H1 (cell line): Measurements from ENCODE around the gene NET1. TPM values are rescaled to one million over a fixed set of nuclear protein-coding genes. Genes with fewer than 3 reads are reported as not detected.

Experiments
- CTCF ChIA-PET: fragments of 300-600 bp; sonication (Branson Sonifier 250); formaldehyde crosslinking; loops from one replicate; lab custom pipeline; 2021; ENCODE audit not compliant: partially characterized antibody; lab: Charles Lee
- POLR2A ChIA-PET: fragments of 300-600 bp; sonication (Branson Sonifier 250); formaldehyde crosslinking; loops from one replicate; lab custom pipeline; 2021; ENCODE audit warnings: inconsistent platforms; ENCODE audit not compliant: partially characterized antibody; lab: Charles Lee
- DNase-seq, 2 experiments: peaks; one replicate each; pipeline versions ENCODE4 v3.0.0 to v3.0.0-alpha.2; 2010 to 2022; ENCODE audit warnings: low spot score in 2 of 2, low read depth in 1 of 2, mixed read lengths in 1 of 2
- FAIRE-seq: peaks from 2 replicates; lab custom pipeline; 2011; peaks lifted over from hg19 to GRCh38; lab: Jason Lieb, UNC
- H2AFZ ChIP-seq: 2 replicates; pipeline ENCODE4 v1.8.1; 2012; ENCODE audit warnings: low read length, inconsistent platforms
- H2AK5ac ChIP-seq: 2 replicates; pipeline ENCODE4 v1.6.1; 2013; ENCODE audit warnings: low read depth, low read length
- H2BK120ac ChIP-seq: replicated peaks from 2 replicates; pipeline ENCODE3; 2013; ENCODE audit warnings: low read depth, low read length, inconsistent platforms
- H2BK12ac ChIP-seq: 2 replicates; pipeline ENCODE4 v1.6.1; 2013; ENCODE audit warnings: low read depth, low read length
- H2BK15ac ChIP-seq: 2 replicates; pipeline ENCODE4 v1.6.1; 2013; ENCODE audit warnings: low read length
- H2BK20ac ChIP-seq: 2 replicates; pipeline ENCODE4 v1.6.1; 2013; ENCODE audit warnings: low read length
- H2BK5ac ChIP-seq: 2 replicates; pipeline ENCODE4 v1.6.1; 2013; ENCODE audit warnings: low read depth, low read length
- H3K14ac ChIP-seq: 2 replicates; pipeline ENCODE4 v1.6.1; 2013; ENCODE audit warnings: inconsistent platforms; ENCODE audit not compliant: insufficient read length
- H3K18ac ChIP-seq: 2 replicates; pipeline ENCODE4 v1.6.1; 2013; ENCODE audit warnings: low read length; ENCODE audit errors: extremely low read depth
- H3K23ac ChIP-seq: 2 replicates; pipeline ENCODE4 v1.6.1; 2013; ENCODE audit warnings: inconsistent platforms; ENCODE audit not compliant: insufficient read length
- H3K23me2 ChIP-seq: 2 replicates; pipeline ENCODE4 v1.6.1; 2013; ENCODE audit warnings: low read depth, low read length
- H3K27ac ChIP-seq: 2 replicates; pipeline ENCODE4 v1.6.1; 2011; ENCODE audit warnings: low read depth, low read length, inconsistent platforms
- H3K27me3 ChIP-seq, 4 experiments: replicated peaks in 1 of 4; 1 replicate in 1 of 4; 2 replicates in 3 of 4; pipeline versions ENCODE4 v1.6.1 to v1.8.1; 2011 to 2013; ENCODE audit warnings: low read length in 3 of 4, mild to moderate bottlenecking in 3 of 4, inconsistent platforms in 2 of 4, mixed read lengths in 2 of 4, moderate library complexity in 1 of 4; ENCODE audit not compliant: control insufficient read depth in 3 of 4, insufficient read depth in 3 of 4; ENCODE audit errors: extremely low read depth in 1 of 4
- H3K36me3 ChIP-seq, 4 experiments: 2 replicates each; pipeline versions ENCODE4 v1.6.1 to v1.8.1; 2011 to 2013; ENCODE audit warnings: mild to moderate bottlenecking in 4 of 4, low read length in 3 of 4, moderate library complexity in 2 of 4, control low read depth in 1 of 4, inconsistent platforms in 1 of 4; ENCODE audit not compliant: insufficient read depth in 4 of 4, control insufficient read depth in 2 of 4
- H3K4ac ChIP-seq: replicated peaks from 2 replicates; pipeline ENCODE3; 2013; ENCODE audit warnings: low read length, low read depth, mixed read lengths, inconsistent platforms; ENCODE audit not compliant: insufficient read length
- H3K4me1 ChIP-seq, 4 experiments: replicated peaks in 1 of 4; 1 replicate in 1 of 4; 2 replicates in 3 of 4; pipeline versions ENCODE4 v1.6.1 to v1.8.1; 2011 to 2013; ENCODE audit warnings: low read length in 3 of 4, inconsistent platforms in 2 of 4, mixed read lengths in 1 of 4; ENCODE audit not compliant: insufficient read depth in 4 of 4, control insufficient read depth in 3 of 4
- H3K4me2 ChIP-seq, 2 experiments: 2 replicates each; pipeline versions ENCODE4 v1.6.1 to v1.8.1; 2011 to 2013; ENCODE audit warnings: low read depth in 2 of 2, low read length in 2 of 2, control low read depth in 1 of 2, inconsistent platforms in 1 of 2, mild to moderate bottlenecking in 1 of 2; ENCODE audit not compliant: insufficient read depth in 1 of 2
- H3K4me3 ChIP-seq, 4 experiments: fragments of 200-600, 300-600 bp in 1 of 4; sonication (generic), shearing (Covaris generic), sonication (Bioruptor Twin) in 1 of 4; 2 replicates each; pipeline versions ENCODE4 v1.5.1 to v1.8.1; 2011 to 2016; ENCODE audit warnings: low read length in 4 of 4, low read depth in 3 of 4, control low read depth in 2 of 4, inconsistent platforms in 2 of 4, mild to moderate bottlenecking in 2 of 4, mixed read lengths in 1 of 4, moderate library complexity in 1 of 4; ENCODE audit not compliant: insufficient read depth in 2 of 4; ENCODE audit errors: extremely low read depth in 1 of 4
- H3K56ac ChIP-seq: replicated peaks from 2 replicates; pipeline ENCODE3; 2013; ENCODE audit warnings: low read depth, mild to moderate bottlenecking, mixed read lengths, low read length, inconsistent platforms; ENCODE audit not compliant: insufficient read length
- H3K79me1 ChIP-seq: 2 replicates; pipeline ENCODE4 v1.6.1; 2013; ENCODE audit warnings: low read depth, low read length, control low read depth
- H3K79me2 ChIP-seq, 2 experiments: 2 replicates each; pipeline versions ENCODE4 v1.6.1 to v1.8.1; 2012 to 2013; ENCODE audit warnings: low read length in 2 of 2, mild to moderate bottlenecking in 2 of 2, inconsistent platforms in 1 of 2; ENCODE audit not compliant: insufficient read depth in 2 of 2, control insufficient read depth in 1 of 2
- H3K9ac ChIP-seq, 4 experiments: replicated peaks in 1 of 4; 1 replicate in 1 of 4; 2 replicates in 3 of 4; pipeline versions ENCODE4 v1.6.1 to v1.8.1; 2011 to 2013; ENCODE audit warnings: low read depth in 3 of 4, low read length in 3 of 4, control low read depth in 2 of 4, mild to moderate bottlenecking in 2 of 4, moderate library complexity in 2 of 4, inconsistent platforms in 1 of 4; ENCODE audit errors: extremely low read depth in 1 of 4
- H3K9me3 ChIP-seq, 2 experiments: 2 replicates each; pipeline versions ENCODE4 v1.6.1 to v1.8.1; 2012 to 2013; ENCODE audit warnings: mild to moderate bottlenecking in 2 of 2, moderate library complexity in 2 of 2, control low read depth in 1 of 2, inconsistent platforms in 1 of 2, low read depth in 1 of 2, low read length in 1 of 2, mixed read lengths in 1 of 2; ENCODE audit not compliant: insufficient read depth in 2 of 2
- H4K20me1 ChIP-seq, 2 experiments: replicated peaks in 1 of 2; 2 replicates each; pipeline versions ENCODE3 to v1.8.1; 2011 to 2013; ENCODE audit warnings: inconsistent platforms in 2 of 2, low read length in 2 of 2, mild to moderate bottlenecking in 1 of 2; ENCODE audit not compliant: insufficient read depth in 2 of 2, control insufficient read depth in 1 of 2
- H4K5ac ChIP-seq: 2 replicates; pipeline ENCODE4 v1.6.1; 2013; ENCODE audit warnings: low read length, low read depth, mixed read lengths, inconsistent platforms; ENCODE audit not compliant: insufficient read length
- H4K8ac ChIP-seq: 2 replicates; pipeline ENCODE4 v1.8.0; 2013; ENCODE audit warnings: mild to moderate bottlenecking, moderate library complexity, low read length, inconsistent platforms; ENCODE audit not compliant: insufficient read depth; ENCODE audit errors: extremely low read depth
- H4K91ac ChIP-seq: replicated peaks from 2 replicates; pipeline ENCODE3; 2013; ENCODE audit warnings: low read length, mixed read lengths, inconsistent platforms; ENCODE audit not compliant: insufficient read length
- CBX5 ChIP-seq: fragments of 300-800, 300-1000 bp; sonication (generic); IDR thresholded peaks from 2 replicates; pipeline ENCODE4 v1.7.1; 2016; ENCODE audit warnings: antibody characterized with exemption, low read length, low read depth
- CTCF ChIP-seq, 3 experiments: IDR thresholded peaks; 1 replicate in 2 of 3; 2 replicates in 1 of 3; pipeline versions ENCODE4 v1.5.1 to v1.6.1; 2011; ENCODE audit warnings: low read length in 3 of 3, mild to moderate bottlenecking in 3 of 3, inconsistent platforms in 2 of 3, low read depth in 1 of 3, moderate library complexity in 1 of 3; ENCODE audit not compliant: insufficient read depth in 1 of 3; ENCODE audit errors: control extremely low read depth in 1 of 3
- HDAC2 ChIP-seq, 2 experiments: fragments of 300-600 bp in 1 of 2; sonication (generic) in 1 of 2; IDR thresholded peaks; 2 replicates each; pipeline ENCODE4 v1.6.1; 2011 to 2012; ENCODE audit warnings: low read depth in 2 of 2, low read length in 2 of 2, mild to moderate bottlenecking in 2 of 2, moderate library complexity in 2 of 2, borderline replicate concordance in 1 of 2, inconsistent platforms in 1 of 2
- KDM5A ChIP-seq: fragments of 200-600 bp; IDR thresholded peaks from 2 replicates; pipeline ENCODE4 v1.7.1; 2012; ENCODE audit warnings: mild to moderate bottlenecking, low read length, inconsistent platforms, mixed read lengths
- RBBP5 ChIP-seq: IDR thresholded peaks from 2 replicates; pipeline ENCODE4 v1.7.1; 2012; ENCODE audit warnings: low read depth, mild to moderate bottlenecking, inconsistent platforms, low read length, moderate library complexity, borderline replicate concordance
- SIX5 ChIP-seq: IDR thresholded peaks from 2 replicates; pipeline ENCODE4 v1.6.1; 2011; ENCODE audit warnings: mild to moderate bottlenecking, low read depth, low read length
- SP2 ChIP-seq: IDR thresholded peaks from 2 replicates; pipeline ENCODE4 v1.6.1; 2012; ENCODE audit warnings: mild to moderate bottlenecking, low read length, inconsistent platforms
- ZNF274 ChIP-seq: IDR thresholded peaks from 2 replicates; pipeline ENCODE4 v1.7.0; 2012; ENCODE audit warnings: low read length, borderline replicate concordance; ENCODE audit errors: extremely low read depth
- WGBS, 2 experiments: shearing (Covaris generic) in 1 of 2; methylation state at CpG; one replicate each; pipeline versions ENCODE4 v1.1.6 to v1.1.7; 2013 to 2015; ENCODE audit warnings: low lambda C conversion rate in 2 of 2, mixed read lengths in 2 of 2, inconsistent platforms in 1 of 2, low coverage in 1 of 2, missing lambda C conversion rate in 1 of 2; ENCODE audit not compliant: insufficient replicate concordance in 2 of 2, insufficient coverage in 1 of 2, insufficient read length in 1 of 2; ENCODE audit errors: extremely low coverage in 1 of 2, missing lambda C conversion rate in 1 of 2; 5-methylcytosine and 5-hydroxymethylcytosine counted together
- polyA plus RNA-seq, 7 experiments: library from polyadenylated mRNA; depleted of rRNA in 3 of 7; stranded (reverse) in 5 of 7; unstranded in 2 of 7; fragments of >200 nt in 5 of 7; fragments of 200-250 nt in 2 of 7; gene quantifications; 1 replicate in 5 of 7; 2 replicates in 1 of 7; 4 replicates in 1 of 7; pipeline versions ENCODE4 v1.2.1 to v1.2.3, GENCODE V29; 2011 to 2013; ENCODE audit warnings: missing spikeins in 2 of 7, mixed read lengths in 2 of 7
- total RNA-seq: library from RNA; stranded (reverse); fragmentation: NEBNext Ultra II Directional; extraction: Animal tissue kit (Norgen Biotek cat#: 25700); gene quantifications from 2 replicates; pipeline ENCODE4 v1.2.1, GENCODE V29; 2021

NET1 gene
- total and polyA plus RNA-seq, 2 of the 8 experiments (the other 6 are each of a cell fraction or from before 2014, with no cell fraction given), result 21.5 to 117 TPM

- Histone ChIP-seq H3K9ac (no peak overlapping the region), H3K4me3 (no peak overlapping the region), H3K4me2 (no peak overlapping the region), H4K91ac (no peak overlapping the region)
- no peak for TF ChIP-seq HDAC2 (IDR thresholded peaks at IDR 0.05; ENCODE audit: borderline replicate concordance in 1 of 2, low read depth in 2 of 2, low read length in 2 of 2)
- TF ChIP-seq CTCF (IDR thresholded peaks at IDR 0.05; ENCODE audit: control extremely low read depth in 1 of 3, insufficient read depth in 1 of 3, low read depth in 1 of 3, low read length in 3 of 3), result no peak
- no peak for TF ChIP-seq SIX5
- TF ChIP-seq CBX5, result no peak
- TF ChIP-seq KDM5A, result no peak
- TF ChIP-seq ZNF274, result no peak
- TF ChIP-seq RBBP5, result no peak
- TF ChIP-seq SP2, result no peak
- TF ChIP-seq, all 59 proteins: peak for 0
- no peak overlapping the region for H4K8ac ChIP-seq
- H3K23ac ChIP-seq, result no peak overlapping the region
- 93% methylated on average over 1 of the region's 1 CpG; no CpG with 5 or more reads in 1 of the 2 experiments for WGBS, 2 experiments
- H2AFZ ChIP-seq, result no peak overlapping the region
- no peak overlapping the region for H2BK12ac ChIP-seq
- no peak overlapping the region for H2BK15ac ChIP-seq
- H4K20me1 ChIP-seq, result no peaks in the 10 kb centered on the region
- no peaks in the 10 kb centered on the region for H3K79me2 ChIP-seq
- no peaks in the 10 kb centered on the region for H3K79me1 ChIP-seq
- H3K23me2 ChIP-seq, result no peaks in the 10 kb centered on the region
- ChIA-PET POLR2A (no interaction called here), CTCF (interaction anchor here (0.6 kb wide), 1 partner anchor 541 kb away, joined by 3 read pairs; no protein-coding TSS in a partner anchor)
- no peak overlapping the region for H3K4ac ChIP-seq
- no peak overlapping the region for H3K14ac ChIP-seq
- FAIRE-seq (no peak), DNase-seq (no peak)
- no peak overlapping the region for H2BK5ac ChIP-seq
- H3K27me3 ChIP-seq, result no peaks in the 10 kb centered on the region
- H3K18ac ChIP-seq, result no peak overlapping the region
- no peak overlapping the region for H3K27ac ChIP-seq
- peaks cover 28 to 29% of the 10 kb centered on the region in 2 experiments for H3K9me3 ChIP-seq
- H3K56ac ChIP-seq, result no peak overlapping the region
- H2AK5ac ChIP-seq, result no peak overlapping the region
- no peak overlapping the region for H4K5ac ChIP-seq
- no peaks in the 10 kb centered on the region for H3K36me3 ChIP-seq
- no peak overlapping the region for H2BK120ac ChIP-seq
- H2BK20ac ChIP-seq, result no peak overlapping the region
- no peaks in the 10 kb centered on the region; a peak in 1 of 7 replicates for H3K4me1 ChIP-seq
These were observed 21.7 kb upstream of the NET1 start for GRCh38 chr10:5390607-5391205.
